Measurements from ENCODE around the gene IBA57.

IBA57 gene

DNA sequence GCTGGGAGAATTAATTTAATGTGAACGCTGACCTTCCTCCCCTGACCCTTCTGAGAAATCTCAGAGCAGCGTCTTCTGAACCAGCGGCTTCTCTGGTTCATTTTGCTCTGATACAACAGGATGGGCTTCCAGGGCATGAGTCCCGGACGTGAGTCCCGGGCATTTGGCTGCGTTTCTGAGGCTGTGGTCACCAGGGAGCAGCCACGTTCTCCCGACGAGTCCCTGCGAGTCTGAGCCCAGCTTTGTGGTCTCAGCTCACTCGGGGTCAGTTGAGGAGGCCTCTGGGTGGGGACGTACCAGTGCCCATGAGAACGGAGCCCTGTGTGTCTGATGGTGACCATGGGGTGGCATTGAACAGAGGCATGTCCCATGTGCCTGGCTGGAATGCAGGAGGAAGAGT lies 24.6 kb downstream of the IBA57 start:
- DNase-seq (ENCODE audit: low read depth in 2 of 2): no peak

DNA sequence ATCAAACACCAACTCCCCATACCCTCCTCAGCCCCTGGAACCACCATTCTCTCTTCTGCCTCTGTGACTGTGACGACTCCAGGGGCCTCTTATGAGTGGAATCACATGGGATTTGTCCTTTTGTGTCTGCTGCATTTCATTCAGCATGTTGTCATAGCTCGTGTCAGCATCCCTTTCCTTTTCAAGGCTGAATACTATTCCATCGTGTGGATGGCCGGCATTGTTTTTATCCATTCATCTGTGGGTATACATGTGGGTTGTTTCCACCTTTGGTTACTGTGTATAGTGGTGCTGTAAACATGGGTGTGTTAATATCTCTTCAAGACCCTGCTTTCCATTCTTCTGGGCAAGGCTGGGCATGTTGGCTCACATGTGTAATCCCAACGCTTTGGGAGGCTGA lies 25.2 kb downstream of the IBA57 start:
- no peak for DNase-seq (ENCODE audit: low read depth in 2 of 2)

DNA sequence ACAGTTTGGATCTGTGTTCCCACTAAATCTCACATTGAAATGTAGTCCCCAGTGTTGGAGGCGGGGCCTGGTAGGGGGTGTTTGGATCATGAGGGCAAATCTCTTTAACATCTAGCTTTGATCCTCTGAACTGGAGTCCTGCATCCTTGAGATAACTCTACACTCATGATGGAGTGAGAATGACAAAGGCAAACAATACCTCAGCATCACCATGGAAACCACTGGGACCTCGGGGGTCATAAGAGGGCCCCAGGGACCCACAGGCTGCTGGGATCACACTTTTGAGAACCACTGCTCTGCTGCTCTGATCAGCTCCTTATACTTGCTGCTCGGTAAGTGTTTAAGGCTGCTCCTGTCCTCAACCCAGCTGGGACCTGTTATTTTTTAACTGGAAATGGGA lies 28.8 kb downstream of the IBA57 start:
- no peak for DNase-seq (ENCODE audit: low read depth in 2 of 2)

DNA sequence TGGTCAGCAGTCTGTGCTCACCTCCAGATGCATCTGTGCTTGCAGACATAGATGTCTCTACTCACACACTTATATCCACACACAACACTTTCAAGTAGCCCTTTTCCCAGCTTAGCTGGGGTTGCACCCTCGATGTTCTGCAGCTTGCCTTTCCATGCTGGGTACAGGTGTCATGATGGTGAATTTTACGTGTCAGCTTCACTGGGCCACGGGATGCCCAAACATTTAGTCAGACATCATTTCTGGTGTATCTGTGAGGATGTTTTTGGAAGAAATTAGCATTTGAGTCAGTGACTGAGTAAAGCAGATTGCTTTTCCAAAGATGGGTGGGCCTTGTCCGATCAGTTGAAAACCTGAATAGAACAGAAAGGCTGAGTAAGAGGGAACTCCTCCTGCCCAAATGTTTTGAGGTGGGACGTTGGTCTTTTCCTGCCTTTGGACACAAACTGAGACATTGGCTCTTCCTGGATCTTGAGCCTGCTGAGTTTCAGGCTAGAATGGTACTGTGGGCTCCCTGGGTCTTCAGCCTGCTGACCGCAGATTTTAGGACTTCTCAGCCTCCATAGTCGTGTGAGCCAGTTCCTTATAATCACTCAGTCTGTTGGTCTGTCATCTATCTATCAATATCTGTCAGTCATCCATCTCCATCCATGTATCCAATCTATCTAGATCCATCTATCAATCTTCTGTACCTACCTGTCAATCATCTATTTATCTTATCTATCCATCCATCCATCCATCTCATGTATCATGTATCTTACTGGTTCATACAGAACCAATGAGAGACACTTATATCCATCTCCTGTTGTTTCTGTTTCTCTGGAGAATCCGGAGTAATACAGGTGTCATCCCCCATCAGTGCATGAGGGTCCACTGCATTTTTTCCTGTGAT lies 29.6 kb downstream of the IBA57 start:
- no peak for DNase-seq (ENCODE audit: low read depth in 2 of 2)

DNA sequence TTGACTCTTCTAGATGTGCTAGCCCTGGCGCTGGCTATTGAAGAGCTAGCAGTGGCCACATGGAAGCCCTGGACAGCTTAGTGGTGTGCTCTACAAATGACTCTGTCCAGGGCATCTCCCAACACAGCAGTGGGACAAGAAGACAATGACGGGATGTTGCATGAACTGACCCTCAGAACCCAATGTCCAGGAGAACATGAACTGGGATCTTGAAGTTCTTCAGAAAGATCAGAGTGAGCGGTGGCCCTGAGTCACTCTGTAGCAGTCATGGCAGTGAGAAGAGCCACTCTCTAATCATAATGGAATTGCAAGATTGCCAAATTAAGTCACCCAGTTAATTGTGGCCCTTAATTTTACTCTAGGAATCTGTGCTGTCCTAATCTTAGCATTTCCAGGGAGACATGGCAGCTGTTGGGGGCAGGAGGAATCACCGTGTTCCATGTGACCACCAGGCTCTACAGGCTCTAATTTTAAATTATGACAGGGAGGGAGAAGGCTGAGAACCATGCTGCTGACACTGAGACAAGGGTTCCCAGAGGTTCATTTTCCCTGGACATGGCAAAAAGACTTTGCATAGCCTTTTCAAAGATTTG lies 32.0 kb downstream of the IBA57 start:
- DNase-seq (ENCODE audit: low read depth in 2 of 2): no peak

DNA sequence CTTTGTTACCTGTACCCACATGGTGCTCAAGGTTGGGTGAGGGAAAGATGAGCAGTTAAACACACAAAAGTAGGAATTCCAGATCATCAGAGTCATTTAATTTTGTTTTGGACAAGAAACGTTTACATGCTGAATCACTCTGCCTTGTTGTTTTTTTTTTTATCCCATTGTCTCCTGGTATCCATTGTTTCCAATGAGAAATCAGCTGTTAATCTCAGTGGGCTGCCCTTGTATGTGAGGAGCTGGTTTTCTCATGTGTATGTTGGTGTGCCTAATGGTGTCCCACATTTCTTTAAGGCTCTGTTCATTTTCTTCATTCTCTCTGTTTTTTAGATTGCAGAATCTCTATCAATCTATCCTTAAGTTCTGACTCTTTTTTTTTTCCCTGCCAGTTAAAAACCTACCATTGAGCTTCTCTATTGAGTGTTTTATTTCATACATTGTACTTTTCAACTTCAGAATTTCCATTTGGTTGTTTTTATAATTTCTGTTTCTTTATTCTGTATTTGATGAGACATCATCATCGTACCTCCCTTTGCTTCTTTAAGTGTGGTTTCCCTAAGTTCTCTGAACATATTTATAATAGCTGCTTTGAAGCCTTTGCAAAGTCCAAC lies 33.5 kb downstream of the IBA57 start:
- no peak for DNase-seq (ENCODE audit: low read depth in 2 of 2)

DNA sequence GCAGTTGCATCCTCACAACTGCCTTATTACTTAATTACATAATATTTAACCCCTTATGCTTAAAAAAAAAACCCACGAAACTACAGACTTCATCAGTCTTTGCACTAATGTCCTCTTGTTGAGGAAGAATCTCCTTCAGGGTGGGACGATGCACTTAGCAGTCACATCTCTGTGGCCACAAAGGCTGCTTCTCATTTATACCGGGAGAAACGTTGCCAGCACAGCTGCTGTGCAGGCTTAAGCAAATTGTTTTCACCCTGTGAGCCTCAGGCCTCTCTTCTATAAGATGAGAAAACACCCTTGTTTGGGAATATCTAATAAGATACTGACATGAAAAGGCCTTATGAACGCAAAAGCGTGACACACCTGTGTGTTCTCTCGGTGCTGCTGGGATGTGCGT lies 39.4 kb downstream of the IBA57 start:
- DNase-seq (ENCODE audit: low read depth in 2 of 2): no peak

DNA sequence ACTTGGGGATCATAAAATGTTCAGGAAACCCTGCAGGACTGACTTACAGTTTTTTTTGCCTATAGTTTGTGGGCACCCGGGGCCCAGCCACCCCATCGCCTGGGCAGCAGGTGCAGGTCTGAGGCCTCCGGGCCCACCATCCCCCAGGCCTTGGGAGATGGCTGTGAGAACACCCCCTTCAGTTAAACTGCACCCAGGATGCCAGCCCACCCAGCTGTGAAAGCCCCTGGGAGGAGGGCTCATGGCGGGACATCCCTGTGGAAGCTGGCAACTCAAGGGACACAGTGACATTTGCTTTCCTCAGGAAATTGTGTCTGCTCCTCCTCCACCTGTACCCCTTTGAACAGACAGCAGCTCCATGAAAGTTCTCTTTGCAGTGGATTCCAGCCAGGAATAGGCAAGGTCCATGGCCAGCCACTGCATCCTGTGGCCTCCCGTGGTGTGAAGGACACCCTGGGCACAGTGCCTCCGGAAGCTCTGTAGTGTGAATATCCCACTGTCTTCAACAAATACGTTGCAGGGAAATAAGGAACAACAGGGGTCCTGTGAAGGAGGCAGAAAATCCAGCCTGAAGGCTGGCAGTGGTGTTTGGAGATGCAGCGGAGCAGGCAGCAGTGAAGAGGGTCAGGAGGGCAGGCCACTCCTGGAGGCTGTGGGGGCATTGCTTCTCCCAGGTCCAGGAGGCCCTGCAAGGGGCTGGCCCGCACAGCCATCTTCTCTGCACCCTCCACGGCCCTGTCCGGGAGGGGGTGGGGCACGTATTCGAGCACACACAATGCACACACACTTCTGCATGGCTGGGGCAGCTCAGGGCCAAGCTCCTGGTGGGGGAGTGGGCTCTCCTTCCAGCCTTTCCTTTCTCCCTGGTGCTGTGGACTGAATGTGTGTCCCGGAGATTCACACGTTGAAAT lies 40.2 kb downstream of the IBA57 start:
- DNase-seq (ENCODE audit: low read depth in 2 of 2): no peak

DNA sequence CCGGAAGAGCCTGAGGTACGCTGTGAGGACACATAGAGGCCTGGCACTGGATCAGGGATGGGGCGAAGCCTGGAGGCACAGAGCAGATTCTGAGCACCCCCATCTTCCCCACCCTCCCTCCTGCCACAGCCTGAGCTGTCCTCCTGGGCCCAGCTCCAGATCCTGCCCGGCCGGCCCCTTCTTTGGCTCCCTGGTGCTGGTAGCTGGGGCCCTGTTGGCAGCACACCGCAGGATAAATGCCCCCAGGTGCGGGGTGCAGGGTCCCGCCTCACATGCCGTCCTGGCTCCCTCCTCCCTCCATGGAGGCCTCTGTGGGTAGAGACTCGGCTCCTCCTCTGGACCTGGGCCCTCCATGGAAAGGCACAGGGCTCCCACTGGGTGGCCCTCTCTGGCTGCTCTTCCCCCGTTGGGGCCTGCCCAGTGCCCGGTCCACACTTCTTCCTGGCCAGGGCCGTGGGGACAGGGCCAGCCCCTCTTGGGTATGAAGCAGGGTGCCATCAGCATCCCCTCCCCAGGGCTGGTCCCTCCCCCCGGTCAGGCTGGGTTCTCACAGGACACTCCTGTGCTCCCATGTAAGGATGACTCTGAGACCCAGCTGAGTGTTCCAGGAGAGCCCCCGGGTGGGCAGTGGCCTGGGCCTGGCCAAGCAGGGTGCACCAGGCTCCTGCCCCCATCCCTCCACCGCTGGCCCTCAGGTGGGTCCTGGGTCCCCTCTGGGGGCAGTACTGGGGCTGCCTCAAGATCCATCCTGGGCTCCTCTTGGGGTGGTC lies 41.2 kb downstream of the IBA57 start:
- no peak for DNase-seq (ENCODE audit: low read depth in 2 of 2)

DNA sequence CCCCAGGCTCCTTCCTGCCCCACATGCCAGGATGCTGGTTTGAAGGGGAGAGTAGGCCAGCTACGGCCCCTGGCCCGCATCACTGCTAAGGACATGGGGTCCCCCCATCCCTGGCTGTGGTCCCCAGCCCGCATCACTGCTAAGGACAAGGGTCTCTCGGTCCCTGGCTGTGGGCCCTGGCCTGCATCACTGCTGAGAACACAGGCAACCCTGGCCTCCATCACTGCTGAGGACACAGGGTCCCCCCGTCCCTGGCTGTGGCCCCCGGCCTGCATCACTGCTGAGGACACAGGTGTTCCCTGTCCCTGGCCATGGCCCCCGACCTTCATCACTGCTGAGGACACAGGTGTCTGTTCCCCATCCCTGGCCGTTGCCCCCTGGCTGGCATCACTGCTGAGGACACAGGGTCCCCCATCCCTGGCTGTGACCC lies 41.8 kb downstream of the IBA57 start:
- DNase-seq (ENCODE audit: low read depth in 2 of 2): no peak

DNA sequence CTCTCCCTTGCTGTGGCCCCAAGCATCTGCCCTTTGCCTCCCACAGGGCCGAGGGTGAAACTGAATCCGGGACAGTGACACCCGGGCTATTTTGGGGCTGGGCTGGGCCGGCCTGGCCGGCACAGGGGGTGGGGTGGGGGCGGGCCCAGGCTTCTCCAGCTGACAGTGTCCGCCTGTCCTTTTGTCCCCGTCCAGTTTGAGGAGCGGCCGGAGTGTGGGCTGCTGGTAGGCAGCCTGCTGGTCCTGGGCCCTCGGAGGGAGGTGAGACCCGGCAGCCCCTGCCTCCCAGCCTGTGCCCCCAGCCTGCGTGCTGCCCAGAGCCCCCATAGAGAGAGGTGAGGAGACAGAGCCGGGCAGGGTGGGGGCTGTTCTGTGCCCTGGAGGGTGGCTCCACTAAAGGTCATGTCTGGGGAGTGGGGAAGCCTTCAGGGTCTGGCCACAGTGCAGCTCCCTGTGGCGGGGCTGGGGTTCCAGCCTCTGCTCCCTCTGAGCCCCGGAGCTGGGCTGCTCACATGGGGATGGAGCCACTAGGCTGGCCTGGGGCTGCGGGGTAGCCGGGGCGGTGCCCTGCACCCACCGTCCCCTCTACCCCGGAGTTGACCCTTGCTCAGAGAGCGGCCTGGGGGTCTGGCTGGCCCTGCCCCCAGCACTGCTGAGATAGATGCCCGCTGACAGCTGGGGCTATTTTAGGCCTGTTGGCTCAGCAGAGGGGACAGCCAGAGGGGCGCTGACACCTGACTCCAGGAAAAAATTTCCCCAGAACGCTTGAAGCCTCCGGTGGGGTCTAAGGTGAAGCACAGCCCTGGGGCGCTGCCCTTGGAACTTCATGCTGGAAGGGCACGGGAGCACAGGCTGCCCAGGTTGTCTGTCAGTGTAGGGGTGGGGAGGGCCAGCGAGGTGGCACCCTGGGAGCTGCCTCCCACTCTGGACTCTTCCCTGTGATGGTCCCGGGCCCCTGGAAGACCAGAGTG lies 42.5 kb downstream of the IBA57 start, which contains the start of gene OBSCN:
Gene OBSCN (plus strand): TSS at position 194 of the 971 bp plus-strand sequence. CDS start 3,740 bp downstream, outside the sequence.
- no peak for DNase-seq (ENCODE audit: low read depth in 2 of 2)

DNA sequence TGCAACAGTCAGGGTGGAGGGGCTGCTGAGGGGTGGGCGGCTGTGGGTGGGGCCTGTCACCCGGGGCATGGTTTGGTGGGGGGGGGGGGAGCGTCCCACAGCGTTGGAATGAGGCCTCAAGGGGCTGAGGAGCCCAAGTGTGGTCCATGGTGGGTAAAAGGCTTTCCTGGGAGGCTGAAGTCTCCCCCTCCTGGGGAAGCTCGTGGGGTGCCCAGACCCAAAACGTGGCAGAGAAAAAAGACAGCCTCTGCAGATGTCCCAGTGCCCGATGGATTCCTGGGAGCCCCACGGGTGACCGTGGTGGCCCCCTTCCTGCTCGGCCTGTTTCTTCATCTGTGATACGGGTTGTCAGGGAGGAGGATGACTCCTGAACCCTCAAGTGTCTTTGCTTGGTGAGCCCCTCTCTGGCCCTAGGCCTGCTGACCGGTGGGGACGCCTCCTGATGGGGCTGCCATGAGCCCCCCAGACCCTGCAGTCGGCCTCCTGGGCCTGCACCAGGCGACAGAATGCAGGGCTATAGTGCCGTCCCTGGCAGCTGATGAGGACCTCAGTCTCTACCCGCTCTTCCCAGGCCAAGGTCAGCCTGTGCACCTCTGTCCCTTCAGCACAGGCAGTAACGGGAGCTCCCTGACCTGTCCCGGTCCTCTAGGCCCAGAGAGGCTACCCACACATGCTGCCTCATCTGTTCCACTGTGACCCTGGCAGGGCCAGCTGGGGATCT lies 43.4 kb downstream of the IBA57 start:
- DNase-seq (ENCODE audit: low read depth in 2 of 2): no peak

DNA sequence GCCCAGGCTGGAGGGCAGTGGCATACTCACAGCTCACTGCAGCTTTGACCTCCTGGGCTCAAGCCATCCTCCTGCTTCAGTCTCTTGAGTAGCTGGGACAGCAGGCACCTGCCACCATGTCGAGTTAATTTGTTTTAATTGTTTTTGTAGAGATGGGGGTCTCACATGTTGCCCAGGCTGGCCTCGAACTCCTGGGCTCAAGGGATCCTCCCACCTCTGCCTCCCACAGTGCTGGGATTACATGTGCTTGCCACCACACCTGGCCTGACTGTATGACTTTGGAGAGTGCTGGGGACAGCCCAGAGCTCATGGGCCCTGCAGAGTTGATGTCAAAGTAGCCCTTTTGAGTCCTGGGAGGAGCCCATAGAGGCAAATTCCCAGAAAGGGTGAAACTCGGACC lies 44.1 kb downstream of the IBA57 start:
- no peak for DNase-seq (ENCODE audit: low read depth in 2 of 2)

DNA sequence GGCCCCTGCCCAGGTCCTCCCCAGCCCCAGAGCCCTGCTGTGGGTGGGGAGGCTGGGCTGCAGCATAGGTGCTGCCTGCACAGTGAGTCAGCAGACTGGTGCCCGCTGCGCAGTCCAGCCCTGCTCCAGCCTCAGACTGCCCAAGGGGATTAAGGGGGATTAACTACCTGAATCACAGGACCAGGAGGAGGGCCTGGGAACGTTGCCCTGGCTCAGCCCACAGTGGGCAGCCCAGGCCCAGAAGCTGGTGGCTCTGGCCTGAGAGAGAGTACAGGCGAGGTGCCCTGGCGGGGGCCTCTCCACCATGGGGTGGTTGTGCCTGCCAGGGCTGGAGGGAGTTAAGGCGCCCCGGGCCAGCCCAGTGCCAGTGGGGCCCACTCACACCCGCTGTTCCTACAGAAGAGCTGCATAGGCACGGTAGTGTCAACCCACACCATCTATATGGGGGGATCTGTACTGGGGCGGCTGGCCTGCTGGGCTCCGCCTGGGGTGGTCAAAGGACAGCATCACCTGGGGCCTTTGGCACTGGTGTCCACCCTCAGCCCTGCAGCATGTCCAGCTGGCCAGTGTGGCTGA lies 44.6 kb downstream of the IBA57 start:
- DNase-seq (ENCODE audit: low read depth in 2 of 2): no peak

DNA sequence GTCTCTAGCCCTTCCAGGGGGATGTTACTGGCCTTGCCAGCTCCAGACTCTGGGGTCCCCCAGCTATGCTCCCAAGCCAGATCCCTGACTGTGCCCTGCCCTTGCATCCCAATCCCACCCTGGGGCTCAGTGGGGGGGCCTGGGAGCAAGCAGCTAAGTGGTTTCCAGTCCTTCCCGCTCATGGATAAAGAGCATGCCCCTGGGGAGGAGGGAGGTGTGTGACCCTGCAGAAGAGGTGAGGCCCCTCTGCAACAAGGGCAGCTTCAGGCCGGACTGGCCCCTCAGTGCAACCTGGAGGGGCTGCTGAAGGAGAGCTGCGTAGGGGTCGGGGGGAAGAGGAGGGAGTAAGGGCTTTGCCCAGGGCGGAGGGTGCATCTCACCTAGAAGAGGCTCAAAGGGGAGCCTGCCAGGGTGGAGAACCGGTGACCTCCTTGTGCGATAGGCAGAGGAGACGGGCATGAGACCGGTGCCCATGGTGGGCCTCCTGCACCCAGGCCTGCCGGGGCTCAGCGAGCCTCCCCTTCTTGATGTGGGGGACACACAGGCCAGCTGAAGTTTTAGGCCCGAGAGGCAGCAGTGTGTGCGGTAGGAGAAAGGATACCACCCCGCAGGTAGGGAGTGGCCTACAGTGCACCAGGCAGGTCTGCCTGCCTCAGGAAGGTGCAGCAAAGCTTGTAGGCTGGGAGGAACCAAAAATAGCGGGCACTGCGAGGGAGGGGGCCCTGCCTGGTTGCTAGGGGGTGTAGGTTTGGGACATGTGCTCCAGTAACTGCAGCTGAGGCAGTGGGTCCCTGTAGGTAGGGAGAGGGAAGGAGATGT lies 45.3 kb downstream of the IBA57 start:
- DNase-seq (ENCODE audit: low read depth in 2 of 2): no peak

DNA sequence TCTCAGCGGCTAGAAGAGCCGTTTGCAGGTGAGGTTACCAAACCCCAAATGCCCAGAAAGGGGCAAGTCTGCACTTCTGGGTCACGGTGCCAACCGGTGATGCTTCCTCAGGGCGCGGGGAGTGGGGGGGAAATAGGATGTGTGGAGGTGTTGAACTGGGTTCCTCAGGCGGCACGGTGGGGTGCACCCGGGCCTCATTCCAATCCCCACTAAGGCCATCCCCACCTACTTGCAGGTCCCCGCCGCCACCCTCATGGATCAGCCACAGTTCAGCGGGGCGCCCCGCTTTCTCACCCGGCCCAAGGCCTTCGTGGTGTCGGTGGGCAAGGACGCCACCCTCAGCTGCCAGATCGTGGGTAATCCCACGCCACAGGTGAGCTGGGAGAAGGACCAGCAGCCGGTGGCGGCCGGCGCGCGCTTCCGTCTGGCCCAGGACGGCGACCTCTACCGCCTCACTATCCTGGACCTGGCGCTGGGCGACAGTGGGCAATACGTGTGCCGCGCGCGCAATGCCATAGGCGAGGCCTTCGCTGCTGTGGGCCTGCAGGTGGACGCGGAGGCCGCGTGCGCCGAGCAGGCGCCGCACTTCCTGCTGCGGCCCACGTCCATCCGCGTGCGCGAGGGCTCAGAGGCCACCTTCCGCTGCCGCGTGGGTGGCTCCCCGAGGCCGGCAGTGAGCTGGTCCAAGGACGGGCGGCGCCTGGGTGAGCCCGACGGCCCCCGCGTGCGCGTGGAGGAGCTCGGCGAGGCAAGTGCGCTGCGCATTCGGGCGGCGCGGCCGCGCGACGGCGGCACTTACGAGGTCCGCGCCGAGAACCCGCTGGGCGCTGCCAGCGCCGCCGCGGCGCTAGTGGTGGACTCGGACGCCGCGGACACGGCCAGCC lies 46.2 kb downstream of the IBA57 start:
- DNase-seq (ENCODE audit: low read depth in 2 of 2): no peak

DNA sequence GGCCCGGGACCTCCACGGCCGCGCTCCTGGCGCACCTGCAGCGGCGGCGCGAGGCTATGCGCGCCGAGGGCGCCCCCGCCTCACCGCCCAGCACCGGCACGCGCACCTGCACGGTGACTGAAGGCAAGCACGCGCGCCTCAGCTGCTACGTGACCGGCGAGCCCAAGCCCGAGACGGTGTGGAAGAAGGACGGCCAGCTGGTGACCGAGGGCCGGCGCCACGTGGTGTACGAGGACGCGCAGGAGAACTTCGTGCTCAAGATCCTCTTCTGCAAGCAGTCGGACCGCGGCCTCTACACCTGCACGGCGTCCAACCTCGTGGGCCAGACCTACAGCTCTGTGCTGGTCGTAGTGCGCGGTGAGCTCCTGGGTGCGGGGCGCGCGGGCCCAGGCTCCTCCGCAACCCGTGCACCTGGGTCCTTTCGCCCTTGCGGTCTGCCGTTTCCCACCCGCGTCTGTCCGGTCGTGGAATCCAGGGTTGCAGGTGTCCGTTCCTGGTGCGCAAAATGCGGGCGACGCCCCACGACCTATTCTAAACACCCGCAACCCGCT lies 46.9 kb downstream of the IBA57 start:
- no peak for DNase-seq (ENCODE audit: low read depth in 2 of 2)

All from stimulated activated CD8-positive, alpha-beta memory T cell treated with anti-CD3 and anti-CD28 coated beads, Interleukin-2, amount 100 ng/mL, for 1 hour (primary cell).